Epithelial cell of esophagus (primary cell): ENCODE results near the gene GPC6.
A peak's percentile ranks its signal among the peaks of the same experiment; 100 is the strongest.

ENCODE experiments used
- DNase-seq: peaks from one replicate; pipeline ENCODE4 v3.0.0; 2010; ENCODE audit warnings: low read depth
- H3K4me3 ChIP-seq: 2 replicates; pipeline ENCODE4 v1.5.1; 2011; ENCODE audit warnings: mild to moderate bottlenecking, low read length, control low read depth
- CTCF ChIP-seq: IDR thresholded peaks from 2 replicates; pipeline ENCODE4 v1.5.1; 2011; ENCODE audit warnings: low read depth, mild to moderate bottlenecking, low read length, control low read depth, inconsistent platforms; ENCODE audit not compliant: insufficient read depth; ENCODE audit errors: missing control alignments

Gene GPC6

GRCh38 chr13:94115054-94115453 is 888.4 kb downstream of the GPC6 start:
- no peak for DNase-seq
- no peak overlapping the region for H3K4me3 ChIP-seq
- no peak for TF ChIP-seq CTCF

- no peak overlapping the region for H3K4me3 ChIP-seq
- no peak for DNase-seq
- no peak for TF ChIP-seq CTCF
These were observed 892.8 kb downstream of the GPC6 start for GRCh38 chr13:94119360-94119936.

GRCh38 chr13:94120878-94121277 is 894.3 kb downstream of the GPC6 start:
- H3K4me3 ChIP-seq = no peak overlapping the region
- TF ChIP-seq CTCF = no peak
- no peak for DNase-seq

GRCh38 chr13:94121686-94122085 is 895.1 kb downstream of the GPC6 start:
- peak; percentile 26 for DNase-seq
- no peak overlapping the region for H3K4me3 ChIP-seq
- TF ChIP-seq CTCF = no peak

GRCh38 chr13:94122300-94122915 is 895.8 kb downstream of the GPC6 start:
- no peak overlapping the region for H3K4me3 ChIP-seq
- TF ChIP-seq CTCF = no peak

GRCh38 chr13:94123557-94123956 is 897.0 kb downstream of the GPC6 start:
- H3K4me3 ChIP-seq = no peak overlapping the region
- DNase-seq = no peak
- no peak for TF ChIP-seq CTCF

More at GRCh38 chr13:94122300-94122915, 895.8 kb downstream of the GPC6 start:
- DNase-seq = peak; percentile 8

- DNase-seq = no peak
- H3K4me3 ChIP-seq = no peak overlapping the region
- no peak for TF ChIP-seq CTCF
These were observed 901.8 kb downstream of the GPC6 start for GRCh38 chr13:94128430-94128829.
